GM23248 (cell line): ENCODE data around the gene CARM1. TPM values are rescaled to one million over a fixed set of nuclear protein-coding genes. Genes with fewer than 3 reads are reported as not detected.
A peak's percentile ranks its signal among the peaks of the same experiment; 100 is the strongest.

ENCODE experiments used
- DNase-seq: peaks from one replicate; pipeline ENCODE4 v3.0.0-alpha.2; 2015
- H2AFZ ChIP-seq: fragments of 200-600 bp; sonication (generic); 2 replicates; pipeline ENCODE4 v1.6.1; 2016; ENCODE audit warnings: antibody characterized with exemption
- H3F3A ChIP-seq: fragments of 200-600 bp; sonication (generic); 2 replicates; pipeline ENCODE4 v1.6.1; 2016; ENCODE audit warnings: mild to moderate bottlenecking, antibody characterized with exemption, mixed run types; ENCODE audit not compliant: insufficient read depth
- H3K27ac ChIP-seq: fragments of 200-600 bp; sonication (generic); 2 replicates; pipeline ENCODE4 v1.5.1; 2016; ENCODE audit warnings: mild to moderate bottlenecking
- H3K27me3 ChIP-seq: fragments of 200-600 bp; sonication (generic); replicated peaks from 2 replicates; pipeline ENCODE4 v1.6.1; 2016; ENCODE audit warnings: mild to moderate bottlenecking; ENCODE audit not compliant: insufficient read depth
- H3K36me3 ChIP-seq: fragments of 200-600 bp; sonication (generic); 2 replicates; pipeline ENCODE4 v1.6.1; 2016; ENCODE audit warnings: low read depth, mild to moderate bottlenecking
- H3K4me1 ChIP-seq: fragments of 200-600 bp; sonication (generic); 2 replicates; pipeline ENCODE4 v1.6.1; 2016; ENCODE audit warnings: mild to moderate bottlenecking; ENCODE audit not compliant: insufficient read depth
- H3K4me2 ChIP-seq: fragments of 200-600 bp; sonication (generic); one replicate; pipeline ENCODE4 v1.6.1; 2016; ENCODE audit warnings: mild to moderate bottlenecking; ENCODE audit not compliant: unreplicated experiment
- H3K4me3 ChIP-seq: fragments of 200-600 bp; sonication (generic); 2 replicates; pipeline ENCODE4 v1.5.1; 2016; ENCODE audit warnings: mild to moderate bottlenecking
- H3K79me2 ChIP-seq: fragments of 200-600 bp; sonication (generic); 2 replicates; pipeline ENCODE4 v1.6.1; 2016; ENCODE audit warnings: mild to moderate bottlenecking; ENCODE audit not compliant: insufficient read depth
- H3K9ac ChIP-seq: fragments of 200-600 bp; sonication (generic); 2 replicates; pipeline ENCODE4 v1.6.1; 2016; ENCODE audit warnings: mild to moderate bottlenecking
- H3K9me2 ChIP-seq: fragments of 200-600 bp; sonication (generic); 2 replicates; pipeline ENCODE4 v1.6.1; 2016; ENCODE audit warnings: mixed run types, mild to moderate bottlenecking, moderate library complexity; ENCODE audit not compliant: insufficient read depth
- H3K9me3 ChIP-seq: fragments of 200-600 bp; sonication (generic); one replicate; pipeline ENCODE4 v1.6.1; 2017; ENCODE audit warnings: low read depth
- H4K20me1 ChIP-seq: fragments of 200-600 bp; sonication (generic); 2 replicates; pipeline ENCODE4 v1.6.0; 2016; ENCODE audit not compliant: insufficient read depth
- EZH2 ChIP-seq: fragments of 200-600 bp; sonication (generic); IDR thresholded peaks from 2 replicates; pipeline ENCODE4 v1.6.1; 2018; ENCODE audit warnings: antibody characterized with exemption, mild to moderate bottlenecking; ENCODE audit not compliant: insufficient read depth, poor library complexity, severe bottlenecking
- EZH2phosphoT487 ChIP-seq: fragments of 200-600 bp; sonication (generic); IDR thresholded peaks from 2 replicates; pipeline ENCODE4 v1.6.1; 2018; ENCODE audit warnings: antibody characterized with exemption, moderate library complexity, mild to moderate bottlenecking, low read depth; ENCODE audit not compliant: insufficient read depth
- WGBS, 2 experiments: methylation state at CpG; one replicate each; pipeline ENCODE4 v1.1.6; 2015 to 2017; ENCODE audit warnings: low lambda C conversion rate in 2 of 2, low coverage in 1 of 2; ENCODE audit errors: missing lambda C conversion rate in 2 of 2; 5-methylcytosine and 5-hydroxymethylcytosine counted together
- in situ Hi-C: fragments of 300-500 bp; cut with MboI; formaldehyde crosslinking; loops from 2 replicates; pipeline ENCODE4 v1.15.0; 2020
- polyA plus RNA-seq: library from polyadenylated mRNA; unstranded; fragments of >200 nt; fragmentation: Nextera tagmentation; extraction: Ambion mirVana; gene quantifications from 2 replicates; pipeline ENCODE4 v1.2.1, GENCODE V29; 2016
- total RNA-seq: library from RNA; depleted of rRNA; stranded (reverse); fragments of >200 nt; shearing (Covaris generic); gene quantifications from 2 replicates; pipeline ENCODE4 v1.2.3, GENCODE V29; 2014

Gene CARM1
- total and polyA plus RNA-seq, 2 experiments from 2014 or later: 5.3 to 41.9 TPM

DNA sequence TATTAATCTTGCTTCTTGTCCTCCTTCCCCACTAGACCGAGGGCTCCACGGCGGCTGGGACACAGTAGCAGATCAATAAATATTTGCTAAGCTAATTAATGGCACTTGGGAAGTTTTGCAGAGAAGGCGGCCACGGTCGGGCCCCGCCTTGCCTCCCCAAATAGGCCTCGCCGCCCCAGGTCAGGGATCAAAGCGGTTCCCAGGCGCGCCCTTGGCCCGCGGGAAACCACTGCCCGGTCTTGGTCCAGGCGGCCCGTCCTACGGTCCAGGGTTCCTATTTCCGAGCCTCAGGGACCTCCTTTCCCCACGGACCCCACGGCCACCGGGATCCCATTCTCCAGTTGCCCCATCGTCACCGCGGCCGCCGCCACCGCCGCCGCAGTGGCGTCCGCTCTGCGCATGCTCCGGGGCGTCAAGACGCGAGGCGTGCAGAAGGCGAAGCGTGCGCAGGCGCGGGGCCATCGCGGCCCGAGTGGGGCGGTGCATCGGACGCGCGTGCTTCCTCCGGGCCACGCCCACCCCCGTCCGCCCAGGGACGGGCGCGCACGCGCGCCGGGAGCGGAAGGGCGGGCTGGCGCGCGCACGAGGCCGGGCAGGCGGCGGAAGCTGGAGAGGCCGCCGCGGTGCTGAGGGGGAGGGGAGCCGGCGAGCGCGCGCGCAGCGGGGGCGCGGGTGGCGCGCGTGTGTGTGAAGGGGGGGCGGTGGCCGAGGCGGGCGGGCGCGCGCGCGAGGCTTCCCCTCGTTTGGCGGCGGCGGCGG lies 89.1 kb downstream of the CARM1 start, which contains the start of gene SMARCA4:
Gene SMARCA4, plus strand, starts transcription at position 717 of the 759 bp plus-strand sequence. CDS start 23,122 bp downstream, outside the sequence.
- Histone ChIP-seq H3K36me3 (no peaks in the 10 kb centered on the region), H3K27me3 (no peaks in the 10 kb centered on the region), H3K27ac (peak within 1 kb of the TSS; percentile 75), H3K4me2 (peak within 1 kb of the TSS; percentile 96), H3K9me2 (no peaks in the 10 kb centered on the region), H3K79me2 (peaks cover 49% of the 10 kb centered on the region), H3F3A (peaks cover 7% of the 10 kb centered on the region; the same call in 1 of the 2 replicates), H3K4me3 (peak within 1 kb of the TSS; percentile 95), H2AFZ (peak within 1 kb of the TSS; percentile 80), H3K9ac (peak within 1 kb of the TSS; percentile 91), H3K9me3 (no peaks in the 10 kb centered on the region), H4K20me1 (no peaks in the 10 kb centered on the region), H3K4me1 (no peaks in the 10 kb centered on the region; the same call in 1 of the 2 replicates)
- TF ChIP-seq EZH2phosphoT487 (no peak), EZH2 (no peak)
- 0 to 1% methylated on average over 53 to 78 of the region's 100 CpGs for WGBS, 2 experiments
- peak; percentile 99 for DNase-seq
- in situ Hi-C loops: no loop called here

DNA sequence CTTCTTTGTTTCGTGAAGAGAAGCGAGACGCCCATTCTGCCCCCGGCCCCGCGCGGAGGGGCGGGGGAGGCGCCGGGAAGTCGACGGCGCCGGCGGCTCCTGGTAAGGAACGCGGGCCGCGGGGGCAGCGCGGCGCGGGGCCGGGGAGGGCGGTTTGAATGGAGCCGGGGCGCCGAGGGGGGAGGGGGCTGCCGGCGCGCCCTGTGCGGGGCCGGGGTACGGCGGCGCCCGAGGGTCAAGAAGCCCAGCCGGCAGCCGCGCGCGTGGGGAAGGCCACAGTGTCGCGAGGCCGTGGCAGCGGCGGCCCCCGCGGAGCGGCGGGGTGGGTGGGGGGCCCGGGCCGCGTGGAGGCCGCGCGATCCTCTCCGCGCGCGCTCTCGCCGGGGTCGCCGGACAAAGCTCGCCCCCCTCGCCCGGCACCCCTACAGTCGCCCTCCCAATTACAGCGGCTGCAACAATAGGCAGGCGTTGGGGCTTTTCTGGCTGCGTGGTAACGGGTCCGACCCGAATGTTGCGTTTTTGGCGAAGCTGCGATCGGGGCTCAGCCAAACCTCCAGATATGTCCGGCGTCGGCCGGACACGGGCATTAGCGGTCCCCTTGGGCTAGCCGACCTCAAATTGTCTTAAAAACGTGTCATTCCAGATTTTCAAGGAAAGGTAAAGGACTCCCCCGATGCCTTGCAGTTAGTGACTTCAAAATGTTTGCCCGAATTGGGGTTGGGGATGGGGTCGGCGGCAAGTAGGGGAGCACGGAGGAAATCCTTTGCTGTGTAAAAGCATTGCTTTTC lies 89.9 kb downstream of the CARM1 start:
- WGBS, 2 experiments: 0 to 4% methylated on average over 23 to 45 of the region's 92 CpGs

DNA sequence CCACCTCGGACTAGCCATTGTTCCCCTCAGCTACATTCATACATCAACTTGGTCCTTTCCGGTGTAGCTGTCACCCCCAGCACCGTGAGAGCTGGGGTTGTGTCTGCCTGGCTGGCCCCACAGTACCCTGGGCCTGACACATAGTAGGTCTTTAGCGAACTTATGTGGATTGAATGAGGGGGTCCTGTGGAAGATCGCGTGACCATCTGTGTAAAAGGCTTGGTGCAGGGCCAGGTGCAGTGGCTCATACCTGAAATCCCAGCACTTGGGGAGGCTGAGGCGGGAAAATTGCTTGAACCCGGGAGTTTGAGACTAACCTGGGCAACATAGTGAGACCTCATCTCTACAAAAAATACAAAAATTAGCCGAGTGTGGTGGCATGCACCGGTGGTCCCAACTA lies 91.5 kb downstream of the CARM1 start:
- H2AFZ ChIP-seq: no peak overlapping the region
- no peaks in the 10 kb centered on the region for H3K9me3 ChIP-seq
- H3K36me3 ChIP-seq: no peaks in the 10 kb centered on the region
- no peak for DNase-seq
- H3F3A ChIP-seq: peaks cover 7% of the 10 kb centered on the region; the same call in 1 of the 2 replicates
- no peak for TF ChIP-seq EZH2phosphoT487
- TF ChIP-seq EZH2: no peak
- no peaks in the 10 kb centered on the region; the same call in 1 of the 2 replicates for H3K4me1 ChIP-seq
- H3K4me3 ChIP-seq: peak overlapping the region; percentile 95
- no peaks in the 10 kb centered on the region for H3K9me2 ChIP-seq
- H3K4me2 ChIP-seq: peak overlapping the region; percentile 96
- no peaks in the 10 kb centered on the region for H4K20me1 ChIP-seq
- peaks cover 73% of the 10 kb centered on the region for H3K79me2 ChIP-seq
- no peak overlapping the region for H3K27ac ChIP-seq
- WGBS, 2 experiments: 75 to 79% methylated on average over 10 of the region's 10 CpGs
- no peaks in the 10 kb centered on the region for H3K27me3 ChIP-seq
- in situ Hi-C loops: no loop called here
- peak overlapping the region; percentile 91; the same call in 1 of the 2 replicates for H3K9ac ChIP-seq

More for the DNA sequence above, 89.9 kb downstream of the CARM1 start:
- Histone ChIP-seq H3K36me3 (no peaks in the 10 kb centered on the region), H3K4me3 (peak overlapping the region; percentile 95), H3K27ac (peak overlapping the region; percentile 75), H3F3A (peaks cover 7% of the 10 kb centered on the region; the same call in 1 of the 2 replicates), H3K9me2 (no peaks in the 10 kb centered on the region), H3K79me2 (peaks cover 57% of the 10 kb centered on the region), H3K4me2 (peak overlapping the region; percentile 96), H3K9ac (peak overlapping the region; percentile 91), H2AFZ (peak overlapping the region; percentile 76), H4K20me1 (no peaks in the 10 kb centered on the region), H3K4me1 (no peaks in the 10 kb centered on the region; the same call in 1 of the 2 replicates), H3K9me3 (no peaks in the 10 kb centered on the region), H3K27me3 (no peaks in the 10 kb centered on the region)
- in situ Hi-C loops: no loop called here
- peak; percentile 71 for DNase-seq
- TF ChIP-seq EZH2: no peak
- no peak for TF ChIP-seq EZH2phosphoT487

DNA sequence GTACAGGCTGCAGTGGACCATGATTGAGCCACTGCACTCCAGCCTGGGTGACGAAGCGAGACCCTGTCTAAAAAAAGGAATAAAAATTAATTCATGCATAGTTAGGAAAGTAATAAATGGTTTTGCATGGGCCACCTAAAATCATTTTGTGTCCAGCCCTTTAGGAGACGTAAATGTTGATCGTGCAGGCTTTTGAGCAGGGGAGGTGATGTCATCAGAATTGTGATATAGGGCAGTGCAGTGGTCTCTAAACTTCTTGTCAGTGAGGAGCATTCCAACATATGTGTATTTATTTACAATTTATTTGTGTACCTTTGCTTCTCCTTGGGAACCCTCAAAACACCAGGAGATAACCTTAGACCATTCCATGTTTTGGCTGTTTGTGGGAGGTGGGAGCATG lies 92.5 kb downstream of the CARM1 start:
- no peak overlapping the region for H3K4me2 ChIP-seq
- H3K27ac ChIP-seq: no peak overlapping the region
- no peaks in the 10 kb centered on the region; the same call in 1 of the 2 replicates for H3K4me1 ChIP-seq
- 0 out of 2 replicates have a peak, but pooled peaks cover 3% of the 10 kb centered on the region for H4K20me1 ChIP-seq
- H2AFZ ChIP-seq: no peak overlapping the region
- no peaks in the 10 kb centered on the region for H3K36me3 ChIP-seq
- DNase-seq: no peak
- in situ Hi-C loops: no loop called here
- H3K9me2 ChIP-seq: no peaks in the 10 kb centered on the region
- H3K9me3 ChIP-seq: no peaks in the 10 kb centered on the region
- H3K79me2 ChIP-seq: peaks cover 83% of the 10 kb centered on the region
- TF ChIP-seq EZH2phosphoT487: no peak
- no peak for TF ChIP-seq EZH2
- peaks cover 7% of the 10 kb centered on the region; the same call in 1 of the 2 replicates for H3F3A ChIP-seq
- WGBS, 2 experiments: 87 to 97% methylated on average over 4 of the region's 4 CpGs
- no peaks in the 10 kb centered on the region for H3K27me3 ChIP-seq
- no peak overlapping the region for H3K4me3 ChIP-seq
- no peak overlapping the region for H3K9ac ChIP-seq
